ENCODE results near the gene ASCC3.

The ASCC3 gene

DNA sequence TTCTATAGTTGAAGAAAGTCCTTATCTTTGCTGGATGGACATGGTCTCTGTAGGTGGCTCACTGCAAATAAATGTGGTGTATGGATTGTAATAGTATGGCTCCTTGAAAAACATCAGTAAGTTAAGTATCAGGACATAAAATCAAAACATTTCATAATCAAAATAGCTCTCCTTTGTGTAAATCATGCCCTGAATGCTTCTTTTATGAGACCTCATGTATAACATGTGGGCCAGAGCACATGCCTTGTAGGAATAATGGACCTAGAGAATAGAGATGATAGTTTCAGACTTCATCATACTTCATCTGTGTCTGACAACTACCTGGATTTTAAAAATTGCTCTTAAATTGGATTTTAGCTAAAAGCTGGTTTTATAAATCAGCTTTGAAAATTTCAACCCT lies 159.9 kb downstream of the ASCC3 start:
- no peak overlapping the region for H3K4me3 ChIP-seq (ENCODE audit: low read depth, low read length)
- no peak for TF ChIP-seq CTCF (IDR thresholded peaks at IDR 0.05; ENCODE audit: insufficient read depth, low read depth, low read length, missing control alignments)
- DNase-seq (ENCODE audit: low read depth), result no peak

GRCh38 chr6:100719883-100720682 lies 161.0 kb downstream of the ASCC3 start:
- H3K4me3 ChIP-seq (ENCODE audit: low read depth, low read length), result no peak overlapping the region
- TF ChIP-seq CTCF (IDR thresholded peaks at IDR 0.05; ENCODE audit: insufficient read depth, low read depth, low read length, missing control alignments), result peak; percentile 26

GRCh38 chr6:100712997-100713396 lies 168.1 kb downstream of the ASCC3 start:
- no peak for TF ChIP-seq CTCF (IDR thresholded peaks at IDR 0.05; ENCODE audit: insufficient read depth, low read depth, low read length, missing control alignments)

More at GRCh38 chr6:100719883-100720682, 161.0 kb downstream of the ASCC3 start:
- DNase-seq (ENCODE audit: low read depth), result peak; percentile 29

GRCh38 chr6:100706491-100706890 lies 174.6 kb downstream of the ASCC3 start:
- no peak overlapping the region for H3K4me3 ChIP-seq (ENCODE audit: low read depth, low read length)
- TF ChIP-seq CTCF (IDR thresholded peaks at IDR 0.05; ENCODE audit: insufficient read depth, low read depth, low read length, missing control alignments), result no peak
- DNase-seq (ENCODE audit: low read depth), result no peak

More at GRCh38 chr6:100712997-100713396, 168.1 kb downstream of the ASCC3 start:
- H3K4me3 ChIP-seq (ENCODE audit: low read depth, low read length), result no peak overlapping the region
- DNase-seq (ENCODE audit: low read depth), result no peak

GRCh38 chr6:100704961-100705360 lies 176.2 kb downstream of the ASCC3 start:
- TF ChIP-seq CTCF (IDR thresholded peaks at IDR 0.05; ENCODE audit: insufficient read depth, low read depth, low read length, missing control alignments), result no peak
- no peak overlapping the region for H3K4me3 ChIP-seq (ENCODE audit: low read depth, low read length)
- no peak for DNase-seq (ENCODE audit: low read depth)

DNA sequence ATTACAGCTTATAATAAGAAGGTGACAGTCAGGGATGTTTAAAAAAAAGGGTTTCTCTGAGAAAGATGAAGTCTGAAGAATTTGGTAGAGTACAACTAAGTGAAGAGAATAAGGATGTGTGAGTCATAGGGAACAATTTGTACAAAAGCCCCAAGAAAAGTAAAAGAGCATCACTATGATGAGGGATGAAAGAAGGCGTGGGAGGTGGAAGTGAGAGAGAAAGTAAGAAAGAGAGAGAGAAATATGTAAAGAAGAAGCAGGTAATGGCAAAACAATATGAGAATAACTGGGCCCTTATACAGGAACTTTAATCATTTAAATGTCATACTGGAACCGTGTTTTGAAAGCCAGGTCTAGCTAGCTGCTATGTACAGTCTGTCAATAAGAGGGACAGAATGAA lies 179.4 kb downstream of the ASCC3 start:
- no peak for DNase-seq (ENCODE audit: low read depth)
- no peak for TF ChIP-seq CTCF (IDR thresholded peaks at IDR 0.05; ENCODE audit: insufficient read depth, low read depth, low read length, missing control alignments)
- no peak overlapping the region for H3K4me3 ChIP-seq (ENCODE audit: low read depth, low read length)

DNA sequence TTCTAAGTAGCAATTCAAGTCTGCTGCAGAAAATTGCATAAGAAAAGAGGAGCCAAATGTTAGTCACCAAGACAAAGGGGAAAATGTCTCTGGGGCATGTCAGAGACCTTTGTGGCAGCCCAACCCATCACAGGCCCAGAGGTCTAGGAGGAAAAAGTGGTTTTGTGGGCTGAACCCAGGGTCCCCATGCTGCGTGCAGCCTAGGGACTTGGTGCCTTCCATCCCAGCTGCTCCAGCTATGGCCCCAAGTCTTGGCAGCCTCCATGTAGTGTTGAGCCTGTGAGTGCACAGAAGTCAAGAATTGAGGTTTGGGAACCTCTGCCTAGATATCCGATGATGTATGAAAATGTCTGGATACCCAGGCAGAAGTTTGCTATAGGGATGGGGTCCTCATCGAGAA lies 181.1 kb downstream of the ASCC3 start:
- TF ChIP-seq CTCF (IDR thresholded peaks at IDR 0.05; ENCODE audit: insufficient read depth, low read depth, low read length, missing control alignments), result no peak
- DNase-seq (ENCODE audit: low read depth), result no peak
- H3K4me3 ChIP-seq (ENCODE audit: low read depth, low read length), result no peak overlapping the region
